Activated CD4-positive, alpha-beta memory T cell treated with anti-CD3 and anti-CD28 coated beads for 36 hours (primary cell): ENCODE results near the gene LTB4R2. TPM values are rescaled to one million over a fixed set of nuclear protein-coding genes. Genes with fewer than 3 reads are reported as not detected.
"Not testable (repeated sequence)": the region's sequence is repeated elsewhere in the genome, so short reads cannot be mapped to it uniquely, and the experiment has no call there.

Source experiments
- CTCF ChIA-PET: fragments of 350-600 bp; sonication (Branson Sonifier 250); formaldehyde crosslinking; loops from one replicate; lab custom pipeline; 2021; ENCODE audit warnings: antibody characterized with exemption, inconsistent platforms; lab: Charles Lee
- POLR2A ChIA-PET: fragments of 350-600 bp; sonication (Branson Sonifier 250); formaldehyde crosslinking; loops from one replicate; lab custom pipeline; 2021; ENCODE audit warnings: antibody characterized with exemption; lab: Charles Lee
- DNase-seq: peaks from one replicate; pipeline ENCODE4 v3.0.0-alpha.2; 2020
- H3K27ac Mint-ChIP-seq: one replicate; pipeline ENCODE4 v1.8.0; 2021; ENCODE audit warnings: mixed read lengths
- H3K27me3 Mint-ChIP-seq: one replicate; pipeline ENCODE4 v1.8.0; 2021; ENCODE audit warnings: mixed read lengths
- H3K36me3 Mint-ChIP-seq: one replicate; pipeline ENCODE4 v1.8.0; 2021; ENCODE audit warnings: mixed read lengths
- H3K4me1 Mint-ChIP-seq: one replicate; pipeline ENCODE4 v1.8.0; 2021; ENCODE audit warnings: low read depth, mixed read lengths
- H3K4me3 Mint-ChIP-seq: one replicate; pipeline ENCODE4 v1.8.0; 2021; ENCODE audit warnings: mild to moderate bottlenecking, mixed read lengths
- H3K9me3 Mint-ChIP-seq: one replicate; pipeline ENCODE4 v1.8.0; 2021; ENCODE audit warnings: mixed read lengths
- intact Hi-C: fragments of 100-400 bp; cut with micrococcal nuclease; formaldehyde crosslinking; loops from one replicate; pipeline ENCODE4 v1.15.1; 2023
- total RNA-seq, 2 experiments: library from RNA; stranded (reverse); gene quantifications; one replicate each; pipeline ENCODE4 v1.2.3, GENCODE V29; 2021

LTB4R2 gene
- total RNA-seq, 2 experiments from 2014 or later = 9.4 to 9.6 TPM

DNA sequence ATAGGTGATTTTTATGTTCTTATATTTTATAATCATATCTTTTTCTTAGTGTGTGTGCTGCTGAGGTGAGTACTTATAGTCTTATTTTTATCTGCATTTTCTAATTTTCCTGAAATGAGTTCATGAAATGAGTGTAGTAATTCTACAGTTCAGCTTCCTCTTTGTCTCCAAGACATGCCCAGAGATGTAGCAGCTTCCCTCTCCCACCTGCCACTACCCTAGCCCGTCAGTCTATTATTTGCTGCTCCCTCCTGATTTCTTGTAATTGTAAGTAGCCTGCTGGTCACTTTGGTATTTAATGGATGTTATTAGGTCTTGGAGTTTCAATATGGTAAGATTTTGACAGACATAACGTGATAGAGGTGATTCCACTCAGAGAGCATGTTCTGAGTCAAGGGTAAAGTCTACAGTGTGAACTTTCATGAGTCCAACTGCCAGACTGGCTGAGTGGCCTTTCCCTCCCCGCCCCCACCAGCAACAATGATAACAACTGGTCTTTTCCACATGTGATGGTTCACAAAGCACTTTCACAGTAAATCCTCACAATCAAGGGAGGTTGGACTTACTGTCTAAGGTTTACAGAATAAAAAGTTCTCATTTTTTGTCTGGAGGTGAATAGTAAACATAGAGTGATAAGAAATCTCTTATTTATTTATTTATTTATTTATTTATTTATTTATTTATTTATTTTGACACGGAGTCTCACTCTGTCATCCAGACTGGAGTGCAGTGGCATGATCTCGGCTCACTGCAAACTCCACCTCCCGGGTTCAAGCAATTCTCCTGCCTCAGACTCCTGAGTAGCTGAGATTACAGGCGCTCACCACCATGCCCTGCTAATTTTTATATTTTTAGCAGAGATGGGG, 34.1 kb downstream of the LTB4R2 start:
- ChIA-PET CTCF (interaction anchor here (1.3 to 5.7 kb wide), 2 partner anchors 11 to 87 kb away, joined by 13 to 41 read pairs; partner anchors contain the start of genes ADCY4 and KHNYN), POLR2A (no interaction called here)
- H3K9me3 Mint-ChIP-seq = no peaks in the 10 kb centered on the region
- H3K4me1 Mint-ChIP-seq = peaks cover 4% of the 10 kb centered on the region
- DNase-seq = no peak
- H3K4me3 Mint-ChIP-seq = no peak overlapping the region
- no peak overlapping the region for H3K27ac Mint-ChIP-seq
- H3K36me3 Mint-ChIP-seq = no peaks in the 10 kb centered on the region
- peaks cover 15% of the 10 kb centered on the region for H3K27me3 Mint-ChIP-seq
- intact Hi-C loops = no loop called here

DNA sequence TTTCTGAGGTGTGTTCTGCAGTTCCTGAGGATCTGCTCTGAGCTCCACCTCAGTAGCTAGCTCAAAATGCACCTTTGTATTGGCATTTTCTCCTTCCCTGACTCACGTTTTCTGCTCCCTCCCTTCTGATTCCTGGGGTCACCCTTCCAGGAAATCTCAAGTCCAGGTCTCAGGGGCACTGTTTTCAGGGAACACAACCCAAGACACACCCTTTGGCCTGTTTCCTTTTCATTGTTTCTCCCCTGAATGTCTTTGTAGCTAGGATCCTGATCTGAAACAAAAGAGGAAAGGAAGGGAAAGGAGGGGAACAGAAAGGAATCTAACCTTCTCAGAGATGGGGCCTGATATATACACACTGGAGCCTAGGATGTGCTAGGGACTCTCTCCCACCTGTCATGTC, 37.2 kb downstream of the LTB4R2 start:
- Mint-ChIP-seq H3K36me3 (no peaks in the 10 kb centered on the region), H3K27me3 (peaks cover 36% of the 10 kb centered on the region), H3K4me3 (no peak overlapping the region), H3K4me1 (no peaks in the 10 kb centered on the region), H3K9me3 (no peaks in the 10 kb centered on the region), H3K27ac (no peak overlapping the region)
- intact Hi-C loops = no loop called here
- DNase-seq = no peak
- CTCF ChIA-PET = interaction anchor here (0.8 to 5.7 kb wide), 5 partner anchors 14 to 86 kb away, joined by 3 to 41 read pairs (median 4); partner anchors contain the start of gene ADCY4
- POLR2A ChIA-PET = no interaction called here

DNA sequence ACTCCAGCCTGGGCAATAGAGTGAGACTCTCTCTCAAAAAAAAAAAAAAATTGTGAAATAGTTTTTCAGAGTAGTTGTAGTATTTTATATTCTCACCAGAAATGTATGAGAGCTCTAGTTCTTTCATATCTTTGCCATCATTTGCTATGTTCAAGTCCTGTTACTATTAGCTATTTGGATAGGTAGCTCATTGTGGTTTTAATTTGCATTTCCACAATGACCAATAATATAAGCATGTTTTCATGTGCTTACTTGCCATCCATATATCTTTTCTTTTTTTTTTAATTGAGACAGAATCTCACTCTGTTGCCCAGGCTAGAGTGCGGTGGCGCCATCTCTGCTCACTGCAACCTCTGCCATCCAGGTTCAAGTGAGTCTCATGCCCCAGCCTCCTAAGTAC, 38.2 kb downstream of the LTB4R2 start:
- no peaks in the 10 kb centered on the region for H3K9me3 Mint-ChIP-seq
- POLR2A ChIA-PET = no interaction called here

DNA sequence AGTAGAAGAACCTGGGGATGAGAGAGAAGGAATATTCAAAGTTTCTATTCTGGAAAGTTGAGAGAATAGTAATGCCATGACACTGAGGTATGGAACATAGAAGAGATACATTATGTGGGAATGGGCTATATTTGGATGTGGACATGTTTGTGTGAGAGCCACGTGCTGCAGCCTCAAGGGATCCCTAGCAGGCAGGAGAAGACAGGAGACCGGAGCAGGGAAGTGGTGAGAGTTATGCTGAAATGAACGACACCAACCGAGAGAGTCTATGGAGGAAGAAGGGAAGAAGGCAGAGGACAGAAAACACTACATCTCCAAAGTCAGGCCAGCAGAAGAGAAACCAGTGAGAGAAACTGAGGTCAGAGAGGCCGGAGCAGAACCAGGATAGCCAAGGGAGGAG, 39.8 kb downstream of the LTB4R2 start:
- DNase-seq = no peak
- ChIA-PET CTCF (interaction anchor here (1.0 to 3.0 kb wide), 2 partner anchors 16 to 82 kb away, joined by 3 to 13 read pairs; partner anchors contain the start of gene ADCY4), POLR2A (no interaction called here)
- Mint-ChIP-seq H3K27ac (no peak overlapping the region), H3K9me3 (no peaks in the 10 kb centered on the region), H3K4me1 (peaks cover 6% of the 10 kb centered on the region), H3K36me3 (no peaks in the 10 kb centered on the region), H3K27me3 (peaks cover 39% of the 10 kb centered on the region), H3K4me3 (no peak overlapping the region)
- intact Hi-C loops = no loop called here

More for the DNA sequence above, 38.2 kb downstream of the LTB4R2 start:
- peaks cover 42% of the 10 kb centered on the region for H3K27me3 Mint-ChIP-seq
- no peak for DNase-seq
- H3K36me3 Mint-ChIP-seq = no peaks in the 10 kb centered on the region
- H3K4me3 Mint-ChIP-seq = no peak overlapping the region
- CTCF ChIA-PET = interaction anchor here (0.6 to 5.7 kb wide), 5 partner anchors 8 to 83 kb away, joined by 3 to 41 read pairs (median 3); partner anchors contain the start of gene ADCY4
- no peak overlapping the region for H3K27ac Mint-ChIP-seq
- no peaks in the 10 kb centered on the region for H3K4me1 Mint-ChIP-seq
- intact Hi-C loops = no loop called here

DNA sequence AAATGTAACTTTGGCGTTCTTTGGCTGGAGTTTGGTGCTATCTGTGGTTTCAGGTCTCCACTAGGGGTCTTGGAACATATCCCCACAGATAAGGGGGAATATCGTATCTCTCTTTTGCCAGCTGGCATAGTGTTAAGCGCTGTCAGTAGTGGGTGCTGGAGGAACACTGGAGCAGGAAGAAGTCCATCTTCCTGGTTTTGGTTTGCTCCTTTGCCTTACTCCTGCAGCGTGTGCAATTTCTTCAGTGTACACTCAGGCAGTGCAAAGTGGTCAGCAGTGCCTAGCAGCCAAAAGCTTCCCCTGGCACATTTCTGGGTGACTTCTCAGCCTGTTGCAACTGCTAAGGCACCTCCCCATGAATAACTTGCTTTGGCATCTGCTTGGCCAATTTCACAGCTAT, 41.6 kb downstream of the LTB4R2 start:
- peaks cover 33% of the 10 kb centered on the region for H3K27me3 Mint-ChIP-seq
- ChIA-PET POLR2A (interaction anchor here (1.4 kb wide), 1 partner anchor 17 kb away, joined by 3 read pairs; the partner anchor contains the start of gene ADCY4), CTCF (interaction anchor here (0.9 to 3.0 kb wide), 2 partner anchors 18 to 61 kb away, joined by 3 to 13 read pairs; partner anchors contain the start of gene ADCY4)
- H3K9me3 Mint-ChIP-seq = no peaks in the 10 kb centered on the region
- no peaks in the 10 kb centered on the region for H3K36me3 Mint-ChIP-seq
- no peak for DNase-seq
- H3K27ac Mint-ChIP-seq = no peak overlapping the region
- no peak overlapping the region for H3K4me3 Mint-ChIP-seq
- peaks cover 6% of the 10 kb centered on the region for H3K4me1 Mint-ChIP-seq
- intact Hi-C loops = no loop called here

DNA sequence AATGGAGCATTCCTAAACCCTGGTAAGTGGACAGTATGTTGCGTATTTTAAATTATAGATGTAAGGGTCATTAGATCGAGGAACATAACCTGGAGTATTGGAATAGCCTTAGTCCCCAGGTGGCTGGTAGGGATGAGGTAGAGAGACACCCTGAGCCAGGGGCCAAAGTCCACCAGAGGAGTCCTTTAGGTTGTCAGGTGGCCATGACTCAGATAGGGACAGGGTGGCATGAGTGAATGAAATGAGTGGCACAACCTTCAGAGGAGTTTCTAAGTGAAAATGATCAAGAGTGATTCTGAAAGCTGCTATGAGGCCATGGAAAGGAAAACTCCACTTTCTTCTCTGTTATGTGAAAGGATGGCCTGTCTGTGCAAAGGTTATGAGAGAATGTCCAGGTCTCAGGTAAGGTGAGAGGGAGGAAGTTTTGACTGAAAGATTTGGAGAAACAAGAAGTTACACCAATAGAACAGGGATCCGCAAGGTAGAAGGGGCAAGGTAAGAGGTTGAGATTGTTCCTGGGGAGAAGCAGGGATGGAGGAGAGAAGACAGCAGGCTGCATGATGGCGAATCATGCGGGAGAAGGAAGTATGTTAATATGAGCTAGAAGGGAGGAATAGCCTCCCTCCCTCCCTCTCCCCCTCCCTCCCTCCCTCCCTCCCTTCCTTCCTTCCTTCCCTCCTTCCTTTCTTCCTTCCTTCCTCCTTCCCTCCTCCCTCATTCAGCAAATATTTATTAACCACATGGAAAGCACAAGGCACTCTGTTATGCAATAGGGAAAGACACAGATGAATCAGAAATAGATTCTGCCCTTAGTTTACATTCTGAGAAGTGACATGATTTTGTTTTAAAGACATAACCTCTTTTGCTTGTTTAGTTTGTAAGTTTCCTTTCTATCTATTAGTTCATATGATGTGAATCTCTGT, 43.9 kb downstream of the LTB4R2 start:
- peaks cover 30% of the 10 kb centered on the region for H3K27me3 Mint-ChIP-seq
- ChIA-PET POLR2A (no interaction called here), CTCF (no interaction called here)
- H3K4me1 Mint-ChIP-seq = peaks cover 6% of the 10 kb centered on the region
- no peaks in the 10 kb centered on the region for H3K36me3 Mint-ChIP-seq
- H3K9me3 Mint-ChIP-seq = no peaks in the 10 kb centered on the region
- no peak for DNase-seq
- intact Hi-C loops = no loop called here
- H3K4me3 Mint-ChIP-seq = no peak overlapping the region
- no peak overlapping the region for H3K27ac Mint-ChIP-seq

DNA sequence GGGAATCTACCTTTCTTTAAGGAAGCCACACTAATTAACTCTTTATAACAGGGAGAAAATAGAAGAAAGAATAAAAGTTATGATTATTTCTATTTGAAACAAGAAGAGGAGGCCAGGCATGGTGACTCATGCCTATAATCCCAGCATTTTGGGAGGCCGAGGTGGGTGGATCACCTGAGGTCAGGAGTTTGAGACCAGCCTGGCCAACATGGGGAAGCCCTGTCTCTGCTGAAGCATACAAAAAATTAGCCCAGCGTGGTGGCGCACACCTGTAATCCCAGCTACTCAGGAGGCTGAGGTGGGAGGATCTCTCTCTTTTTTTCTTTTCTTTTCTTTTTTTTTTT, 44.5 kb downstream of the LTB4R2 start:
- H3K36me3 Mint-ChIP-seq, H3K4me3 Mint-ChIP-seq, CTCF ChIA-PET, H3K27ac Mint-ChIP-seq, intact Hi-C loops, POLR2A ChIA-PET, H3K9me3 Mint-ChIP-seq, H3K4me1 Mint-ChIP-seq, DNase-seq: not testable (repeated sequence)
- H3K27me3 Mint-ChIP-seq = peaks cover 28% of the 10 kb centered on the region

DNA sequence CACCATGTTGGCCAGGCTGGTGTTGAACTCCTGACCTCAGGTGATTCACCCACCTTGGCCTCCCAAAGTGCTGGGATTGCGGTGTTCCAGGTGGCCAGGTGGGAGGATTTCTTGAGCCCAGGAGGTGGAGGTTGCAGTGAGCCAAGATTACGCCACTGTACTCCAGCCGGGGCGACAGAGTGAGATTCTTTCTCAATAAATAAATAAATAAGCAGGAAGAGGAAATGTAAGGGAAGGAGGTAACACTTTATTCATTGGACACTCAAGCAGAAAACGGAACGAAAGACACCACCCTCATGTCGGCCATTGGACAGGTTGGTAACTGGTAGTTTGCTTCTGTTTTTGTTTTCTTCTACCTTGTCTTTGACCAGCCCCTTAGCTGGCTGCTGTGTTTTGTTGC, 45.1 kb downstream of the LTB4R2 start:
- H3K27ac Mint-ChIP-seq = no peak overlapping the region
- intact Hi-C loops = no loop called here
- ChIA-PET CTCF (interaction anchor here (1.7 kb wide), 1 partner anchor 77 kb away, joined by 4 read pairs; no protein-coding TSS in a partner anchor), POLR2A (no interaction called here)
- peaks cover 27% of the 10 kb centered on the region for H3K27me3 Mint-ChIP-seq
- H3K4me1 Mint-ChIP-seq = peaks cover 6% of the 10 kb centered on the region
- no peaks in the 10 kb centered on the region for H3K9me3 Mint-ChIP-seq
- H3K36me3 Mint-ChIP-seq = peaks cover 1% of the 10 kb centered on the region
- no peak overlapping the region for H3K4me3 Mint-ChIP-seq
- DNase-seq = no peak

DNA sequence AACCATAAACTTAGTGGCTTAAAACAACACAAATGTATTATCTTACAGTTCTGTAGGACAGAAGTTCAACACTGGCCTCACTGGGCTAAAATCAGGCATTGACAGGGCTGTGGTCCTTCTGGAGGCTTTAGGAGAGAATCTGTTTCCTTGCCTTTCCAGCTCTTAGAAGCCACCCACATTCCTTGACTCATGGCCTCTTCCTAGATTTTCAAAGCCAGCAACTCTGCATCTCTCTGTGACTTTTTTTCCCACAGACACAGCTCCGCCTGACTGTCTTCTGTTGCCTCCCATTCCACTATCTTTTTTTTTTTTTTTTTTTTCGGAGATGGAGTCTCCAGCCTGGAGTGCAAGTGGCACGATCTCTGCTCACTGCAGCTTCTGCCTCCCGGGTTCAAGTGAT, 46.3 kb downstream of the LTB4R2 start:
- no peak overlapping the region for H3K27ac Mint-ChIP-seq
- no peaks in the 10 kb centered on the region for H3K9me3 Mint-ChIP-seq
- ChIA-PET POLR2A (no interaction called here), CTCF (interaction anchor here (0.7 to 1.7 kb wide), 2 partner anchors 8 to 76 kb away, joined by 3 to 4 read pairs; no protein-coding TSS in a partner anchor)
- peaks cover 21% of the 10 kb centered on the region for H3K27me3 Mint-ChIP-seq
- H3K4me1 Mint-ChIP-seq = peaks cover 6% of the 10 kb centered on the region
- H3K36me3 Mint-ChIP-seq = peaks cover 4% of the 10 kb centered on the region
- DNase-seq = no peak
- no peak overlapping the region for H3K4me3 Mint-ChIP-seq
- intact Hi-C loops = no loop called here

DNA sequence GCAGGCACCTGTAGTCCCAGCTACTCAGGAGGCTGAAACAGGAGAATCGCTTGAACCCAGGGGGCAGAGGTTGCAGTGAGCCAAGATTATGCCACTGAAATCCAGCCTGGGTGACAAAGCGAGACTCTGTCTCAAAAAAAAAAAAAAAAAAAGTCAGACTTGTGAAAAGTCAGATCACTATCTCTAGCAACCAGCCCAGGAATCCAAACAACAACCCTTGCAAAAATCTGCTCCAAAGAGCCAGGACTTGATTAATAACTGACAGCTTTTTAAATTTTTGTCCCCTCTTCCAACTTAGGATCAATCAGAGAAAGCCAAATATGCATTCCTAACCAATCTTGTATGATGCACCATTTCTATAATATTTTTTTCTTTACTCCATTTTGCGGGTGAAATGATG, 50.3 kb downstream of the LTB4R2 start:
- no peak overlapping the region for H3K27ac Mint-ChIP-seq
- H3K36me3 Mint-ChIP-seq = peaks cover 4% of the 10 kb centered on the region
- POLR2A ChIA-PET = no interaction called here
- no peak overlapping the region for H3K4me3 Mint-ChIP-seq
- CTCF ChIA-PET = interaction anchor here (7.4 kb wide), 1 partner anchor 71 kb away, joined by 58 read pairs; the partner anchor contains the start of gene KHNYN
- H3K9me3 Mint-ChIP-seq = no peaks in the 10 kb centered on the region
- intact Hi-C loops = no loop called here
- no peak for DNase-seq
- H3K27me3 Mint-ChIP-seq = peaks cover 24% of the 10 kb centered on the region
- peaks cover 1% of the 10 kb centered on the region for H3K4me1 Mint-ChIP-seq

DNA sequence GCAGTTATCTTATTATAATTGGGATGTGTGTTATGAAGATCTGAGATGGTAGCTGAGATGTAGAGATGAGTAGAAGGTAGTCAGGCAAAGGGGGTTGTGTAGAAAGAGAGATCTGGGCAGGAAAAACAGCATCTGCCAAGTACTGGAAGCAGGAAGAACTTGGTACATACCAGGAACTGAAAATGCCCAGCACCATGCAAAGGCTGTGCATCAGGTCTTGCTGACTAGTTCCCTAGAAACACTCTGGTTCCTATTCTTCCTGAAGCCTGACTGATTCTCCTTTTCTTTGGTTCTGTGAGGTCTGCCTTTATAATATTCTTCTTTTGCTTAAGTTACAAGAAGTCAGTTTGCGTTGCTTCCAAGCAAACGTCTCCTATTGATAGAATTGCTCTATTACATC, 51.4 kb downstream of the LTB4R2 start:
- no peak for DNase-seq
- Mint-ChIP-seq H3K27me3 (peaks cover 33% of the 10 kb centered on the region), H3K36me3 (peaks cover 4% of the 10 kb centered on the region), H3K27ac (no peak overlapping the region), H3K9me3 (no peaks in the 10 kb centered on the region), H3K4me3 (no peak overlapping the region), H3K4me1 (peaks cover 11% of the 10 kb centered on the region)
- intact Hi-C loops = no loop called here
- ChIA-PET POLR2A (interaction anchor here (3.0 kb wide), 1 partner anchor 70 kb away, joined by 9 read pairs; no protein-coding TSS in a partner anchor), CTCF (interaction anchor here (1.3 to 7.4 kb wide), 6 partner anchors 11 to 75 kb away, joined by 3 to 58 read pairs (median 7); partner anchors contain the start of genes ADCY4, CIDEB, KHNYN and RIPK3)
